Tongue (tissue), 2 donors: ENCODE results near the gene TMEM120B. TPM values are rescaled to one million over a fixed set of nuclear protein-coding genes. Genes with fewer than 3 reads are reported as not detected.

Experiments
- DNase-seq: peaks from one replicate; pipeline ENCODE4 v3.0.0-alpha.2; 2015
- total RNA-seq: library from RNA; depleted of rRNA; stranded (reverse); fragments of >200 nt; gene quantifications from one replicate; pipeline ENCODE4 v1.2.3, GENCODE V29; 2014

Gene TMEM120B
- total RNA-seq, 1 donor from 2014 or later = 14.1 TPM

DNA sequence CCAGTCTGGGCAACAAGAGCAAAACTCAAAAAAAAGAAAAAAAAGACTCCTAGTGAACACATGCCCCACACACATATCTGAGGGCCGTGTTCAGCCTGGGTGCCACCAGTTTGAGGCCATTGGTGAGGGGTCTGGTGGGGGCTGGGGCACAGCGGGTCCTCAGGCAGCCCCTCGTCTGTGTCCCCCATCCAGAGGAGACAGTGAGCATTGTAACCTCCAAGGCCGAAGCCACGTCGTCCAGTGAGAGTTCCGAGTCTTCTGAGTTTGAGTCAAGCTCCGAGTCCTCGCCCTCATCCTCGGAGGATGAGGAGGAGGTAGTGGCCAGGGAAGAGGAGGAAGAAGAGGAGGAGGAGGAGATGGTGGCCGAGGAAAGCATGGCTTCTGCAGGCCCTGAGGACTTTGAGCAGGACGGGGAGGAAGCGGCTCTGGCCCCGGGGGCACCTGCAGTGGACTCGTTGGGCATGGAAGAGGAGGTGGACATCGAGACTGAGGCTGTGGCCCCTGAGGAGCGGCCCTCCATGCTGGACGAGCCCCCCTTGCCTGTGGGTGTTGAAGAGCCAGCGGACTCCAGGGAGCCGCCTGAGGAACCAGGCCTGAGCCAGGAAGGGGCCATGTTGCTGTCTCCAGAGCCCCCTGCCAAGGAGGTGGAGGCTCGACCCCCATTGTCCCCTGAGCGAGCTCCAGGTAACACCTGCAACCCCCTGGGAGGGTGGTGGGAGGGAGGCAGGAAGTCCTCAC is 106.8 kb downstream of the TMEM120B start:
- no peak for DNase-seq

- no peak for DNase-seq
Observed at GRCh38 chr12:121820056-121820455, 107.5 kb downstream of the TMEM120B start.

DNA sequence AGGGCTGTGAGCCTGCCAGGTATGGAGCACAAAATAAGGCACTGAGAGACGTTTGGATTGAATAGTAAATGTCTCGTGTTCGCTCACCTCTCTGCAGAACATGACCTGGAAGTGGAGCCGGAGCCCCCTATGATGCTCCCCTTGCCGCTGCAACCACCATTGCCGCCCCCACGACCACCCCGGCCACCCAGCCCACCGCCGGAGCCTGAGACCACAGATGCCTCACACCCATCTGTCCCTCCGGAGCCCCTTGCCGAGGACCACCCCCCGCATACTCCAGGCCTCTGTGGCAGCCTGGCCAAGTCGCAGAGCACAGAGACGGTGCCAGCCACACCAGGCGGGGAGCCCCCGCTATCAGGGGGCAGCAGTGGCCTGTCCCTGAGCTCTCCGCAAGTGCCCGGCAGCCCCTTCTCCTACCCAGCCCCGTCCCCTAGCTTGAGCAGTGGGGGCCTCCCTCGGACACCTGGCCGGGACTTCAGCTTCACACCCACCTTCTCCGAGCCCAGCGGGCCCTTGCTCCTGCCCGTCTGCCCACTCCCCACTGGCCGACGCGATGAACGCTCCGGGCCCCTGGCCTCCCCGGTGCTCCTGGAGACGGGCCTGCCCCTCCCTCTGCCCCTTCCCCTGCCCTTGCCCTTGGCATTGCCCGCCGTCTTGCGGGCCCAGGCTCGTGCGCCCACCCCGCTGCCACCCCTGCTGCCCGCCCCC is 110.0 kb downstream of the TMEM120B start:
- no peak for DNase-seq

- DNase-seq = no peak
Observed at GRCh38 chr12:121823101-121823726, 110.7 kb downstream of the TMEM120B start.

- no peak for DNase-seq
Observed at GRCh38 chr12:121823727-121824115, 111.2 kb downstream of the TMEM120B start.

- DNase-seq = no peak
Observed at GRCh38 chr12:121825041-121825523, 112.5 kb downstream of the TMEM120B start.

- no peak for DNase-seq
Observed at GRCh38 chr12:121826318-121827150, 114.0 kb downstream of the TMEM120B start.

GRCh38 chr12:121827351-121828099 is 115.0 kb downstream of the TMEM120B start:
- no peak for DNase-seq

GRCh38 chr12:121828306-121828705 is 115.8 kb downstream of the TMEM120B start:
- no peak for DNase-seq

- DNase-seq = no peak
Observed at GRCh38 chr12:121828826-121829225, 116.3 kb downstream of the TMEM120B start.

- no peak for DNase-seq
Observed at GRCh38 chr12:121829250-121829918, 116.8 kb downstream of the TMEM120B start.

DNA sequence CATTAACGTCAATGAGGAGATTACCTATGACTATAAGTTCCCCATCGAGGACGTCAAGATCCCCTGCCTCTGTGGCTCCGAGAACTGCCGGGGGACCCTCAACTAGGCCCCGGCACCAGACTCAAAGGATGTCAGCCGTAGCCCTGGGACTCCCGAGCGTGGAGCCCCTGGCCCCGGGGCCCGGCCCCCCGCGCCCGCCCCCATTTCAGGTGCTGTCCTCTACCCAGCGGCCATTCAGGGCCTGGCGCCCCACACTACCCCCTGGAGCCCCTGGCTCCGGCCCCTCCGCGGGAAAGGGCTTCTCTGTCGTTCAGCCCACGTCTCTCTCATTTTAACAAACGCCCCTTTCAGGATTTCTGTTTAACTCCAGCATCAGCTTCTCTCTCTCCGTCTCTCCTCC is 117.6 kb downstream of the TMEM120B start:
- DNase-seq = no peak

DNA sequence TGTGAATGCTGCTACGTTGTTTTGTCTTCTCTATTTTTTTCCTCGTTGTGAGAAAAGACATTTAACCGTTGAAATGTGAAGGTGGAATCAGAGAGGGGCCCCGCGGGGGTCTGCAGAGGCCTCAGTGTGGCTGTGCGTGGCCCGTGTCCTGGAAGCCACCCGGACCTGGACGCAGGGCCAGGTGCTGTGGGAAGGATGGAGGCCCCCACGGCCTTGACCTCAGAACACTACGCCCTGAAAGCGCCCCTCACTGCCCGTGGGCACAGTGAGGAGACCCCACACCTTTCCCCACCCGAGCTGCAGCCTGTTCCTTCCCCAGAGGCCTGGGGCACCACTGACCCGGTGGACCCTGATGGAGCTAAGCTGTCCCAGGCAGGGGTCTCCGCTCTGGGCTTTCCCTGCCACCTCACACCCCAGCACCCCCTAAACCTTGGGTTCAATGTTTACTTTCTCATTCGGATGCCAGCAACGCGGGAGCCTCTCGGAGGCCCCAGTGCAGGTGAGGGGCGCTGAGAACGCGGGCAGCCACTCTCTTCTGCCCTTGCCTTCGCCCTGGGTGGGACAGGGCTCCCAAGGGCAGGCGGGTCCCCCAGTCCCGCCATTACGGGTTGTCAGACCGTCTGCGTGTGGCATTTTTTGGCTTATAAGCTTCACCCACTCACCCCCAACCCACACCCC is 118.2 kb downstream of the TMEM120B start:
- DNase-seq = no peak

Other genes starting within 250 kb of the TMEM120B start
- gene KDM2B, start 131.7 kb upstream of the TMEM120B start, total RNA-seq = 20.7 TPM
- gene ORAI1, start 86.2 kb upstream of the TMEM120B start, total RNA-seq = 20.4 TPM
- 0.41 TPM for gene MORN3, start 43.1 kb upstream of the TMEM120B start, total RNA-seq
- gene RHOF, start 80.9 kb downstream of the TMEM120B start, total RNA-seq = 7.8 TPM
- 5.5 TPM for gene SETD1B, start 91.3 kb downstream of the TMEM120B start, total RNA-seq
- gene HPD, start 146.1 kb downstream of the TMEM120B start, total RNA-seq = 1.0 TPM
- 58.2 TPM for gene PSMD9, start 176.0 kb downstream of the TMEM120B start, total RNA-seq
- 4.5 TPM for gene CFAP251, start 205.8 kb downstream of the TMEM120B start, total RNA-seq